Umbilical cord (tissue), 2 donors: ENCODE results near the gene MACROD2. TPM values are rescaled to one million over a fixed set of nuclear protein-coding genes. Genes with fewer than 3 reads are reported as not detected.
A peak's percentile ranks its signal among the peaks of the same experiment; 100 is the strongest.

Experiments used
- DNase-seq: peaks from one replicate; pipeline ENCODE4 v3.0.0-alpha.2; 2015; ENCODE audit warnings: low spot score
- total RNA-seq: library from RNA; depleted of rRNA; stranded (reverse); fragments of >200 nt; gene quantifications from one replicate; pipeline ENCODE4 v1.2.3, GENCODE V29; 2014; ENCODE audit warnings: low replicate concordance; ENCODE audit not compliant: insufficient read depth

Gene MACROD2
- total RNA-seq, 1 donor from 2014 or later = 69.6 TPM

DNA sequence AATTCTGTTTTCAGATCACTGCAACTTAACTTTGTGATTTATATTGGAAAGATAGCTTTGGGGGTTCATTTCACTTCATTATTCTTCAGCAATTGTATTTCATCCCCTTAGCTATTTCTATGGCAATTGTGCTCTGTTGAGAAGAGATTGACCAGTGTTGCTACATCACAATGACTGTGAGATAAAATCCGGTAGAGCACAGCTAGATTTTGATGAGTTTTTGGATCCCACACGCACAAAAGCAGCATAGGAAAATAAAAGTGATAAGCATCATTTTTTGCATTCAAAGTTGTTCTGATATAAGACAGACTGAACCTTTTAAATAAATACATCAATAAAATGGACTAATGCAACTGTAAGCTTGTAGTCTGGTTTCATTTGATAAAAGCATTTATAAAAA, 1843.2 kb downstream of the MACROD2 start:
- DNase-seq = no peak

GRCh38 chr20:15840636-15841301, 1845.5 kb downstream of the MACROD2 start:
- no peak for DNase-seq

DNA sequence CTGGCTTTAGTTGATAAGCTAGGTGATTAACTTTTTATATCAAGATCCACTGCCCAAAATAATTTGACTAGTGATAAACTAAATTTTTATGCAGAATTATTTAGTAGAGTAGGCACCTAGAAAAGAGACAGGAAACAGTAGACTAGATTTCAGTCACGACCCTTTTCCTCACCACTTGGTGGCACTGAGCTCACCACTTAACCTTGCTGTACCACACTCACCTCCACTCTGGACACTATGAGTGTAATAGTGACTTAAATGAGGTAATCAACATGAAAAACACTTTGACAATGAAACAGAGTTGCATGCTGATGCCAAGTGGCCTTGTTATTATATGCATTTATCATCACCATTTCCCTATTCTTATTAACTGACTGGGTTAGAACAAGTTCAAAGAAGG, 1847.6 kb downstream of the MACROD2 start:
- no peak for DNase-seq

DNA sequence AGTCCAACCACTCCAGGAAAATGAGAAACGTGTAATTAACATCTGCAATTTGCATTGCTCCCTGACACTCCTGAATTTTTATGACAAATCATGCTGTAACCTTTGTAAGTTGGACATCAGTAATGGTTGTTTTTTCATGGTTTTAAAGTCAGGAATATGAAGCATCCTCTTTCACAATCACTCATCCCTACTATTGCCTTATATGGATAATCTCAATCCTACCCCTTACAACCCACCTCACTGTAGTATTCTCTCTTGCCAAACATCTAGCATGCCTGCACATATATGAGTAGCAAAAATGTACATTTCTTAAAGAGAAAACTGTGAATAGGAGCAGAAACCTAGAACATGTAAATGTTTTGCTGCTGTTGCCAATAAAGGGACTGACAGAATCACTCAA, 1848.5 kb downstream of the MACROD2 start:
- no peak for DNase-seq

GRCh38 chr20:15847196-15847784, 1852.0 kb downstream of the MACROD2 start:
- no peak for DNase-seq

DNA sequence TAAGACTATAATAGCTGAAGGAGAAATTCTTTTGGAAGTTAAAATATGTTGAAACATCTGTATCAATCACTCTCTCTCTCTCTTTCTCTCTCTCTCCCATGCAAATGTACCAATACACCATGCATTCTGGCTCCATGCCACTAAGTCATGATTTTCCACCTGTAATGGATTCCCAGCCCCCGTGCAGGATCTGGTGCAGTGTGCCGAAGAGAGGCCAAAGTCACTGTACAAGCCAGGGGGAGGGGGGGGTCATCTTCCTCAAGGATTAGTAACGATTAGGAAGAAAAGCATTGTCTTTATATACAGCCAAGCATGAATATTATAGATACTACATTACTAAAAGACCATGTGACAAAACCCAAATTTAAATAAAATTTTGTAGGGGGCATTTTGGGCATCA, 1852.8 kb downstream of the MACROD2 start:
- DNase-seq = no peak

GRCh38 chr20:15848995-15849610, 1853.8 kb downstream of the MACROD2 start:
- DNase-seq = no peak

DNA sequence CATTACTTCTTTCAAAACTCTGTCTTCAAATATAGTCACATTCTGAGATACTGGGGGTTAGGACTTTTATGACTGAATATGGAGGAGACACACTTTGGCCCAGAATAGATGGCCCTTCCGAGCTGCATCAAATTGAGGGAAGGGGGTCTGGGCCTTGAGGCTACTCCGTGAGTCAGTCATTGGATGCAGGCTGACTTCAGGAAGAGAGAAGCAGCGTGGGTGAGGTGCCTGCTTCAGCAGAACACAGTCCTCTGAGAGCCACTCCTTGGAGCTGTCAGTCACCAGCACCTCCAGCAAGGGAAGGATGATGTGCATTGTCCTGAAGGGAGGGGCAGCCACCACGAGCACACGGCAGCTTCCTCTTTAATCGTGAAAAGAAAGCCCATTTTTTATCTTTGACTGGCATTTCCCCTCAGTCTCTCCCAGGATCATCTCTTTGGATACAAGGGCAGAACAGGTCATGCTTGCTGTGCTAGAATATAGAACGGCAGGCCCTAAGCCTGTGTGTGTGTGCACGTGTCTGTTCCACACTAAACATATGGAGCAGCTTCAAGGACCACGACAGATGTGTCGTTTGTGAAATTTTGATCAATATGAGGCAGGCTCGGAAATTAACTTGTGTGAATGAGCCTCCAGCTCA, 1856.4 kb downstream of the MACROD2 start:
- DNase-seq = no peak

- DNase-seq = no peak
Observed at GRCh38 chr20:15854911-15855310, 1859.6 kb downstream of the MACROD2 start.

- no peak for DNase-seq
Observed at GRCh38 chr20:15857173-15857784, 1862.0 kb downstream of the MACROD2 start.

DNA sequence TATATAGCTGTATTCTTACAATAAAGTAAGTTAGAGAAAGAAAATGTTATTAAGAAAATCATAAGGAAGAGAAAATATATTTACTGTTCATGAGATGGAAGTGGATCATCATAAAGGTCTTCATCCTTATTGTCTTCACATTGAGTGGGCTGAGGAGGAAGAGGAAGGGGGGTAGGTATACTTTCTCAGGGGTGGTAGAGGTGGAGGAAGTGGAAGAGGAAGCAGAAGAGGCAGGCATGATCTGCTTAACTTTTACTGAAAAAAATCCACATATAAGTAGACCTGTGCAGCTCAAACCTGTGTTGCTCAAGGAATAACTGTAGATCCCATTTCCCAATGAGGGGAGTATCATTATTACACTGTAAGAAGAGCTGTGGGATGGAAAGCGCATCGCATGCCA, 1863.7 kb downstream of the MACROD2 start:
- DNase-seq = no peak

DNA sequence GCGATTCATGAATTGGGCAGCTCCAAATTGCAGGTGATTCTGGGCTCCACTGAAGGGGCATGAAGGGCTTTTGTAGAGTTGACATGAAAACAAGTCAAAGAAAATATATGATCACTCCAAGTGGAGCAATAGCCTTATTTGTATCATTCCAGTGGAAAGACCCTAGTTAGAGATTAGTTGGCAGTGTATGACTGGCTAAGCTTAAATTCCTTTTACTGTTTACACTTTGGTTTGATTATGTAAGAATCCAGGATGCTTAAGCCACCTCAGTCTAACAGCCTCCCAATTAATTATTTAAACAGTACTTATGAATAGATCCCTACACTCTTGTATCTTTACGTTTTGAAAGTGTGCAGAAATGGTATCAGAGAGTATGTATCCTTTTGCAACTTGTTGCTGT, 1865.5 kb downstream of the MACROD2 start:
- DNase-seq = no peak

- no peak for DNase-seq
Observed at GRCh38 chr20:15862178-15862577, 1866.9 kb downstream of the MACROD2 start.

DNA sequence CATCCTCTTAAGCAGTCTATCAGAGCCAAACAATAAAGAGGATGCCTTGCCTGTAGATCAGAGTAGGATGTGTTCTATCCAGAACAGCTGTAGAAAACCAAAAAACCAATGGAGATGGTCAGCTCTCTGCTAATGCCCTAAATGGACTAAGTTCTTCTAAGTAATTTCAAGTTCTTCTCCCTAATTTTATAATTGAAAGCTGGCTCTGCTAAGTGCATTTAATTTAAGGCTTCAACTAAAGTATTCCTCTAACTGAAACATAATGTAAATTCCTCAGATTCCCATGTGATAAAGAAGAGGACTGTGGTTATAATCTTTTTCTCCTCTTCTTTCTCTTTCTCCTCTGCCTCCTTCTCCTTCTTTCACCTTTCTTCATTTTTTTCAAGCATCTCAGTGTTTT, 1868.4 kb downstream of the MACROD2 start:
- DNase-seq = no peak

DNA sequence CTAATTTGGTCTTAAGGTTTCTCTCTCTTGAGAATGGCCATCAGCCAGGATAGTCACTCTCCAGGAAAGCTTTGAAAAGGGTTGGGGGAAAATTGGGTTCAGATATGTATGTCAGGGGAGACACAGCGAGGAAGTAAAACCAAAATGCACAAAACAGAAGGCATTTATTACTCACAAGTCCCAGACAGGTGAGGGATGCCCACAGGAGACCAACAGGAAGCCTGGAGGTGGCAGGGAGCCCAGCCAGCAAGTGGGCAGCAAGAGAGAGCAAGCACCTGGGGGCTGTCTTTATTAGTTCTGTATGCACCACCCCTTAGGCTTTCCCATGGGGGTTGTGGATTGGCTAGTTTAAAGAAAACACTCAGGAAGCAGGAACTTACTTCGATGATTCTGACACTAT, 1870.2 kb downstream of the MACROD2 start:
- no peak for DNase-seq

DNA sequence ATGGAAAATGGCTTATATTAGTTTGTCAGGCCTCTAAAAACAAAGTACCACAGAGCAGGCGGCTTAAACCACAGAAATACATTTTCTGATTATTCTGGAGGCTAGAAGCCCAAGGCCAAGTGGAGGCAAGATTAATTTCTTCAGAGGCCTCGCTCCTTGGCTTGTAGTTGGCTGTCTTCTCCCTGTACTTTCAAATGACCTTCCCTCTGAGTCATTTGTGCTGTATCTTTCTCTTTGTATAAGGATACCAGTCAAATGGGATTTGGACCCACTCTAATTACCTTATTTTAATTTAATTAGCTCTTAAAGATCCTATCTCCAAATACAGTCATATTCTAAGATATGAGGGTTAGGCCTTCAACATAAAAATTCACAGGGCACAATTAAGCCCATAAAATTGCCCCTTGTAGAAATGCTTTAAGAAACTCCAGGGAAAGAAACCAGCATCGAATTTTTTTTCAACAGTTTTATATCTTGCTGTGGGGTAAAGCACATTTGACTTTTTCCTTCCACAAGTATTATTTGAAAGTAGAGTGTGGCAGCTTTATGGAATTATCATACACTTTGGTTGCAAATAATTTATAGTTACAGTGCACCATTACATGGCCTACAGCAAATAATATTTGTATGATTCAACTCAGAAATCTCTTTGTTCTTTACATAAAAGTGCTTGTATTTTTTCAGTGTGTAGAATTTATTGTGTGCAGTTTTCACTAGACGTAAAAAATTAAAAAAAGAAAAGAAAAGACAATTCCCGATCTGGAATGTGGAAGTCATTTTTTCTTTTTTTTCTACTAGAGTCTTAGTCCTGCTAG, 1871.8 kb downstream of the MACROD2 start:
- no peak for DNase-seq

- no peak for DNase-seq
Observed at GRCh38 chr20:15867899-15868298, 1872.6 kb downstream of the MACROD2 start.

DNA sequence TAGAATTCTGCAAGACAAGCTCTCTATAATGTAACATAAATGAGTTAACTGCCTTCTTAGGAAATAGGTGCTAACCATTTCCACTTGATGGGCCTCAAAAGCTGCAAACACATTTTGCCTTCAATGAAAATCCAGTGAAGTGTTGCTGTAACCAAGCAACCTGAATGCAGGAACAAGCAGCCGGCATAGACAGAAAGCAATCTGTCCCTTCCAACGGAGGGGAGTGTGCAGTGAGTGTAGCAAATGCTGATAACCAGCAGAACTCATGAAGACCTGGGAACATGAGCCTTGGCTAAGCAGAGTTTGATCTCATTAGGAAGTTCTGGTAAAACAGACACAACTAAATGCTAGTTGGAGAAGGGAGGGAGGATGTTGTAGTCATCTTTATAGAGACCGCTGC, 1880.1 kb downstream of the MACROD2 start:
- peak; percentile 24 for DNase-seq

DNA sequence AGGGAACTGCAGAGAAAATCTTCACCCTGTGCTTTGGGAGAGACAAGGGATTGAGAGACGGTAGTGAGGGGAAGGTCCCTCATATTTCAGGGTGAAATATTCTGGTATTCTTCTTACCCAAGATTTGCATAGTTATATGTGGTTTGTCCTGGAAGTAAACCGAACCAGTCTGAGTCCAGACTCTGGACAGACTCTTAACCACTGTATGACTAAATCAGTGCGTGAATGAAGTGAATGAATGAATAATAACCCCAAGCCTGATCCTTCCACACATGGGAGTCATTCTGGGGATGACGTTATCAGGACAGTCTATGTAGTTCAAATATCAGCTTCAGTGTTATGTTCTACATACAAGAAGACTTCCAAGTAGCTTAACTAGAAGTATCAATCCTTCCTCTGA, 1887.2 kb downstream of the MACROD2 start:
- DNase-seq = no peak

DNA sequence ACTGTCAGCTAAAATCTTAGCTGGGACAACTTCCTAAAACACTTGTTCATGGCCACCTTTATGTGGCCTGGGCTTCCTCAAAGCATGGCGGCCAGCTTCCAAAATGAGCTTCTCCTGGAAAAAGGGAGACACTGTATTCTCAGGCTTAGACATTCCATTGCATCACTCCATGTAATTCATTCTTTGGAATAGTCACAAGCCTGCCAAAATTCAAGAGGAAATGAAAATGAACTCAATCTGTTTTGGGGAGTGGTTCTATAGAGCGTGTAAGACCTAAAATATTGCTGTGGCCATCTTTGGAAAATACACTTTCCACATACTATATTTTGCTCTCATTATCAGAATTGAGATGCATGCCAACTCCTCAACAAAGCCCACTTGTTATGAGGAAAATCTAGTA, 1890.9 kb downstream of the MACROD2 start:
- DNase-seq = no peak

GRCh38 chr20:15887387-15887786, 1892.1 kb downstream of the MACROD2 start:
- no peak for DNase-seq

DNA sequence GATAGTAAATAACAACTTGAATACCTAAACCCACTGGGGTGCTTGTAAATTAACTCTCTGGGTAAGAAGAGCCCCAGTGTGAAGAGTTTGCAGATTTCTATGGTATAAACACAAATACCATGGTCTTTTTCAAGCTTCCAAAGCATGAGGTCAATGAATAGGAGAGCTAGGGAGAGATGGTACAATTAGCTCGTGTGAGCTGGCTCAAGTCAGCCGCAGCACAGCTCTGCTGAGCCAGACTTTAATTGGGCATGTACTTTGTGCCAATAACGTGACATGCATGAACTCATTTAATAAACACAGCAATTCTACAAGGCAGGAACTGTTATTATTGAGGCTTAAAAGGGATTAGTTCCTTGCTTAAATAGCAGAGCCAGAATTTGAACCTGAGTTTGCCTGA, 1893.7 kb downstream of the MACROD2 start:
- DNase-seq = no peak
